ENCODE measurements around the gene OSBPL9. TPM values are rescaled to one million over a fixed set of nuclear protein-coding genes. Genes with fewer than 3 reads are reported as not detected.

The OSBPL9 gene
- total and polyA plus RNA-seq, 2 experiments from 2014 or later: 32.2 to 37.0 TPM

- Histone ChIP-seq H3K79me2 (ENCODE audit: insufficient read depth) (peaks cover 70% of the 10 kb centered on the region), H3K9me2 (ENCODE audit: insufficient read depth) (peaks cover 3% of the 10 kb centered on the region; the same call in 1 of the 2 replicates), H3K9ac (peak overlapping the region; percentile 54), H4K20me1 (ENCODE audit: insufficient read depth) (no peaks in the 10 kb centered on the region), H3K4me3 (peak overlapping the region; percentile 46), H3K27ac (peak overlapping the region; percentile 82), H3K9me3 (ENCODE audit: low read depth) (no peaks in the 10 kb centered on the region), H3K4me1 (ENCODE audit: insufficient read depth) (peaks cover 54% of the 10 kb centered on the region), H3K36me3 (ENCODE audit: low read depth) (no peaks in the 10 kb centered on the region), H2AFZ (no peak overlapping the region), H3K27me3 (replicated peaks; ENCODE audit: insufficient read depth) (no peaks in the 10 kb centered on the region), H3K4me2 (ENCODE audit: unreplicated experiment) (peak overlapping the region; percentile 61), H3F3A (ENCODE audit: insufficient read depth) (peaks cover 31% of the 10 kb centered on the region)
- peak; percentile 95 for DNase-seq
- TF ChIP-seq EZH2 (IDR thresholded peaks at IDR 0.05; ENCODE audit: insufficient read depth, poor library complexity, severe bottlenecking): no peak
- TF ChIP-seq EZH2phosphoT487 (IDR thresholded peaks at IDR 0.05; ENCODE audit: insufficient read depth, low read depth): peak; percentile 87; the same call in 1 of the 2 replicates
- WGBS, 2 experiments (ENCODE audit: low coverage in 1 of 2, low lambda C conversion rate in 2 of 2, missing lambda C conversion rate in 2 of 2): 0 to 2% methylated on average over 3 of the region's 3 CpGs
- in situ Hi-C loops (cut with MboI): no loop called here
These were observed 44.2 kb downstream of the OSBPL9 start for GRCh38 chr1:51661081-51661518.

- H3K27me3 ChIP-seq (replicated peaks; ENCODE audit: insufficient read depth): no peaks in the 10 kb centered on the region
- H2AFZ ChIP-seq: no peak overlapping the region
- TF ChIP-seq EZH2 (IDR thresholded peaks at IDR 0.05; ENCODE audit: insufficient read depth, poor library complexity, severe bottlenecking) (no peak), EZH2phosphoT487 (IDR thresholded peaks at IDR 0.05; ENCODE audit: insufficient read depth, low read depth) (no peak)
- no peak overlapping the region for H3K9ac ChIP-seq
- H3K79me2 ChIP-seq (ENCODE audit: insufficient read depth): peaks cover 60% of the 10 kb centered on the region
- H3K27ac ChIP-seq: no peak overlapping the region
- H3K4me2 ChIP-seq (ENCODE audit: unreplicated experiment): no peak overlapping the region
- no peaks in the 10 kb centered on the region for H3K9me3 ChIP-seq (ENCODE audit: low read depth)
- H4K20me1 ChIP-seq (ENCODE audit: insufficient read depth): no peaks in the 10 kb centered on the region
- peaks cover 44% of the 10 kb centered on the region for H3F3A ChIP-seq (ENCODE audit: insufficient read depth)
- WGBS, 2 experiments (ENCODE audit: low coverage in 1 of 2, low lambda C conversion rate in 2 of 2, missing lambda C conversion rate in 2 of 2): 46 to 53% methylated on average over 1 of the region's 1 CpG
- H3K4me1 ChIP-seq (ENCODE audit: insufficient read depth): peaks cover 65% of the 10 kb centered on the region
- no peaks in the 10 kb centered on the region for H3K36me3 ChIP-seq (ENCODE audit: low read depth)
- peaks cover 3% of the 10 kb centered on the region; the same call in 1 of the 2 replicates for H3K9me2 ChIP-seq (ENCODE audit: insufficient read depth)
- DNase-seq: no peak
- H3K4me3 ChIP-seq: no peak overlapping the region
- in situ Hi-C loops (cut with MboI): no loop called here
These were observed 46.2 kb downstream of the OSBPL9 start for GRCh38 chr1:51663105-51663504.

- Histone ChIP-seq H3K27ac (no peak overlapping the region), H3K9me2 (ENCODE audit: insufficient read depth) (peaks cover 3% of the 10 kb centered on the region; the same call in 1 of the 2 replicates)
These were observed 46.8 kb downstream of the OSBPL9 start for GRCh38 chr1:51663721-51664120.

GRCh38 chr1:51664421-51665240 lies 47.7 kb downstream of the OSBPL9 start:
- peak overlapping the region; percentile 30; the same call in 1 of the 2 replicates for H3K9ac ChIP-seq
- no peak overlapping the region for H3K4me2 ChIP-seq (ENCODE audit: unreplicated experiment)
- TF ChIP-seq EZH2 (IDR thresholded peaks at IDR 0.05; ENCODE audit: insufficient read depth, poor library complexity, severe bottlenecking) (no peak), EZH2phosphoT487 (IDR thresholded peaks at IDR 0.05; ENCODE audit: insufficient read depth, low read depth) (peak; percentile 89)
- peaks cover 3% of the 10 kb centered on the region; the same call in 1 of the 2 replicates for H3K9me2 ChIP-seq (ENCODE audit: insufficient read depth)
- H3K36me3 ChIP-seq (ENCODE audit: low read depth): no peaks in the 10 kb centered on the region
- no peaks in the 10 kb centered on the region for H3K27me3 ChIP-seq (replicated peaks; ENCODE audit: insufficient read depth)
- no peak overlapping the region for H2AFZ ChIP-seq
- no peaks in the 10 kb centered on the region for H3K9me3 ChIP-seq (ENCODE audit: low read depth)
- peaks cover 62% of the 10 kb centered on the region for H3K79me2 ChIP-seq (ENCODE audit: insufficient read depth)
- WGBS, 2 experiments (ENCODE audit: low coverage in 1 of 2, low lambda C conversion rate in 2 of 2, missing lambda C conversion rate in 2 of 2): 74 to 76% methylated on average over 6 of the region's 6 CpGs
- in situ Hi-C loops (cut with MboI): no loop called here
- DNase-seq: peak; percentile 65
- peaks cover 44% of the 10 kb centered on the region for H3F3A ChIP-seq (ENCODE audit: insufficient read depth)
- H4K20me1 ChIP-seq (ENCODE audit: insufficient read depth): no peaks in the 10 kb centered on the region
- H3K4me1 ChIP-seq (ENCODE audit: insufficient read depth): peaks cover 59% of the 10 kb centered on the region
- no peak overlapping the region for H3K4me3 ChIP-seq
- peak overlapping the region; percentile 43 for H3K27ac ChIP-seq

More at GRCh38 chr1:51663721-51664120, 46.8 kb downstream of the OSBPL9 start:
- no peaks in the 10 kb centered on the region for H4K20me1 ChIP-seq (ENCODE audit: insufficient read depth)
- TF ChIP-seq EZH2phosphoT487 (IDR thresholded peaks at IDR 0.05; ENCODE audit: insufficient read depth, low read depth): no peak
- TF ChIP-seq EZH2 (IDR thresholded peaks at IDR 0.05; ENCODE audit: insufficient read depth, poor library complexity, severe bottlenecking): no peak
- H3K9ac ChIP-seq: no peak overlapping the region
- peaks cover 65% of the 10 kb centered on the region for H3K4me1 ChIP-seq (ENCODE audit: insufficient read depth)
- no peaks in the 10 kb centered on the region for H3K36me3 ChIP-seq (ENCODE audit: low read depth)
- no peak overlapping the region for H2AFZ ChIP-seq
- no peak overlapping the region for H3K4me2 ChIP-seq (ENCODE audit: unreplicated experiment)
- in situ Hi-C loops (cut with MboI): no loop called here
- no peaks in the 10 kb centered on the region for H3K27me3 ChIP-seq (replicated peaks; ENCODE audit: insufficient read depth)
- WGBS, 2 experiments (ENCODE audit: low coverage in 1 of 2, low lambda C conversion rate in 2 of 2, missing lambda C conversion rate in 2 of 2): 96 to 97% methylated on average over 2 of the region's 2 CpGs
- H3K4me3 ChIP-seq: no peak overlapping the region
- peaks cover 44% of the 10 kb centered on the region for H3F3A ChIP-seq (ENCODE audit: insufficient read depth)
- H3K9me3 ChIP-seq (ENCODE audit: low read depth): no peaks in the 10 kb centered on the region
- peaks cover 60% of the 10 kb centered on the region for H3K79me2 ChIP-seq (ENCODE audit: insufficient read depth)
- no peak for DNase-seq
